Measurements from ENCODE around the gene CAND2. TPM values are rescaled to one million over a fixed set of nuclear protein-coding genes. Genes with fewer than 3 reads are reported as not detected.

The CAND2 gene
- total and polyA plus RNA-seq, 9 of the 15 experiments (the other 6 are each of a cell fraction or from before 2014, with no cell fraction given): 0.91 to 14.9 (median 4.3) TPM

GRCh38 chr3:12750223-12750622, 46.3 kb upstream of the CAND2 start:
- BruUV-seq (replicated peaks): no TSS peak
- H3K4me3 ChIP-seq: no peak overlapping the region
- H3K79me2 ChIP-seq (ENCODE audit: control insufficient read depth, insufficient read depth, low read length): no peaks in the 10 kb centered on the region
- 15% methylated on average over 3 of the region's 3 CpGs for WGBS (ENCODE audit: insufficient coverage, low coverage, missing lambda C conversion rate)
- no peak overlapping the region for H3K9ac ChIP-seq (ENCODE audit: insufficient read depth in 1 of 2, low read depth in 2 of 2, low read length in 2 of 2)
- DNase-seq (ENCODE audit: extremely low read depth in 1 of 4, low spot score in 3 of 4): peak in 3 of 4 experiments; percentile 34 to 59 (median 58)
- FAIRE-seq: no peak
- no peaks in the 10 kb centered on the region for H4K20me1 ChIP-seq (replicated peaks; ENCODE audit: control insufficient read depth, insufficient read depth, low read length)
- peak; percentile 55 for ATAC-seq
- in situ Hi-C loops (cut with MboI): no loop called here
- peaks cover 9 to 15% of the 10 kb centered on the region in 2 experiments; a peak in 4 of 5 replicates for H3K27me3 ChIP-seq (ENCODE audit: control insufficient read depth in 2 of 2, insufficient read depth in 2 of 2, low read length in 2 of 2)
- POLR2A ChIA-PET: interaction anchor here (1.7 kb wide), 1 partner anchor 14 kb away, joined by 4 read pairs; no protein-coding TSS in a partner anchor
- H3K4me1 ChIP-seq (replicated peaks in 1 of 2; ENCODE audit: control insufficient read depth in 2 of 2, insufficient read depth in 2 of 2, low read length in 2 of 2): peaks cover 0 to 11% of the 10 kb centered on the region in 2 experiments; a peak in 4 of 5 replicates
- H3K36me3 ChIP-seq (ENCODE audit: control insufficient read depth, insufficient read depth, low read length): no peaks in the 10 kb centered on the region
- no peak overlapping the region for H3K4me2 ChIP-seq (ENCODE audit: insufficient read depth, low read length)
- no peaks in the 10 kb centered on the region for H3K9me3 ChIP-seq (replicated peaks; ENCODE audit: control insufficient read depth, insufficient read depth, low read depth, low read length)
- H3K9me1 ChIP-seq (ENCODE audit: control insufficient read depth, insufficient read depth, low read length): no peaks in the 10 kb centered on the region
- CTCF ChIA-PET (ENCODE audit: low intra/inter-chr PET ratio): no interaction called here
- H2AFZ ChIP-seq (ENCODE audit: low read depth, low read length): peak overlapping the region; percentile 22; the same call in 1 of the 2 replicates
- H3K27ac ChIP-seq (ENCODE audit: extremely low read depth, low read depth, low read length): no peak overlapping the region
- intact Hi-C loops (cut with micrococcal nuclease): no loop called here
- TF ChIP-seq CCAR2 (IDR thresholded peaks at IDR 0.05; ENCODE audit: low read depth, low read length) (no peak), MAFG (tag; conservative IDR thresholded peaks at IDR 0.05) (peak; percentile 95), KDM5B (IDR thresholded peaks at IDR 0.05; ENCODE audit: insufficient replicate concordance, low read depth, low read length) (no peak), ZNF134 (CRISPR knock-in tag; conservative IDR thresholded peaks at IDR 0.05) (no peak), L3MBTL2 (IDR thresholded peaks at IDR 0.05) (peak; percentile 86), NFXL1 (CRISPR knock-in tag; IDR thresholded peaks at IDR 0.05) (no peak), C11orf30 (IDR thresholded peaks at IDR 0.05; ENCODE audit: low read depth) (peak; percentile 85), RBM22 (IDR thresholded peaks at IDR 0.05; ENCODE audit: low read depth, low read length, poor library complexity, severe bottlenecking) (no peak), IRF1 (CRISPR knock-in tag; IDR thresholded peaks at IDR 0.05; ENCODE audit: borderline replicate concordance) (no peak), KDM1A (IDR thresholded peaks at IDR 0.05) (0 out of 4 replicates have a peak, but pooled peaks of 1 of the 2 experiments have one; percentile 6), SMARCB1 (IDR thresholded peaks at IDR 0.05; ENCODE audit: insufficient read length, low read depth) (no peak), ZNF717 (CRISPR knock-in tag; IDR thresholded peaks at IDR 0.05) (no peak), RBM14 (IDR thresholded peaks at IDR 0.05; ENCODE audit: borderline replicate concordance, insufficient read depth, low read depth, low read length) (no peak), OTX1 (CRISPR knock-in tag; IDR thresholded peaks at IDR 0.05) (no peak), CXXC5 (CRISPR knock-in tag; IDR thresholded peaks at IDR 0.05) (0 out of 2 replicates have a peak, but pooled peaks have one; percentile 25), NFE2L1 (tag; IDR thresholded peaks at IDR 0.05; ENCODE audit: borderline replicate concordance, low read depth) (peak; percentile 85), BCOR (IDR thresholded peaks at IDR 0.05) (no peak), FOXK1 (CRISPR knock-in tag; IDR thresholded peaks at IDR 0.05; ENCODE audit: borderline replicate concordance) (no peak), ATF1 (CRISPR knock-in tag; IDR thresholded peaks at IDR 0.05) (no peak), ATF1 (tag; IDR thresholded peaks at IDR 0.05) (no peak), MAFK (IDR thresholded peaks at IDR 0.05; ENCODE audit: low read length) (peak; percentile 75), ZBTB26 (CRISPR knock-in tag; IDR thresholded peaks at IDR 0.05) (no peak)

Data from K562 (cell line).